GM12874 (cell line): ENCODE results near the gene AKT2.

Experiments
- CTCF ChIP-seq: IDR thresholded peaks from 2 replicates; pipeline ENCODE4 v1.5.1; 2011; ENCODE audit warnings: low read depth, mild to moderate bottlenecking, control low read depth, low read length, moderate library complexity; ENCODE audit not compliant: insufficient read depth

AKT2 gene

GRCh38 chr19:40208602-40209001, 76.5 kb downstream of the AKT2 start:
- no peak for TF ChIP-seq CTCF

- TF ChIP-seq CTCF = no peak
Measured at GRCh38 chr19:40205760-40206159, 79.4 kb downstream of the AKT2 start.

GRCh38 chr19:40204381-40204780, 80.8 kb downstream of the AKT2 start:
- TF ChIP-seq CTCF = no peak

GRCh38 chr19:40200341-40201099, 84.6 kb downstream of the AKT2 start:
- TF ChIP-seq CTCF = no peak

- TF ChIP-seq CTCF = no peak
Measured at GRCh38 chr19:40198272-40198990, 86.7 kb downstream of the AKT2 start.

- TF ChIP-seq CTCF = no peak
Measured at GRCh38 chr19:40193587-40193849, 91.6 kb downstream of the AKT2 start.

- TF ChIP-seq CTCF = no peak
Measured at GRCh38 chr19:40192758-40193586, 92.2 kb downstream of the AKT2 start.
